Mesothelial cell of epicardium (in vitro differentiated cells): ENCODE measurements around the gene ADH5. TPM values are rescaled to one million over a fixed set of nuclear protein-coding genes. Genes with fewer than 3 reads are reported as not detected.
"Not testable (repeated sequence)": the region's sequence is repeated elsewhere in the genome, so short reads cannot be mapped to it uniquely, and the experiment has no call there.

Experiments
- DNase-seq, 2 experiments: peaks; one replicate each; pipeline ENCODE4 v3.0.0; 2021; ENCODE audit warnings: low spot score in 2 of 2; ENCODE audit not compliant: unreplicated experiment in 2 of 2
- H3K27ac Mint-ChIP-seq: 2 replicates; pipeline ENCODE4 v1.8.0; 2021; ENCODE audit warnings: mixed read lengths
- H3K27me3 Mint-ChIP-seq: 2 replicates; pipeline ENCODE4 v1.8.0; 2021; ENCODE audit warnings: low read depth, mixed read lengths
- H3K36me3 Mint-ChIP-seq: 2 replicates; pipeline ENCODE4 v1.8.0; 2021; ENCODE audit warnings: mixed read lengths
- H3K4me1 Mint-ChIP-seq: 2 replicates; pipeline ENCODE4 v1.8.0; 2021; ENCODE audit warnings: mixed read lengths
- H3K4me3 Mint-ChIP-seq: 2 replicates; pipeline ENCODE4 v1.8.0; 2021; ENCODE audit warnings: mild to moderate bottlenecking, moderate library complexity, mixed read lengths
- H3K9me3 Mint-ChIP-seq: 2 replicates; pipeline ENCODE4 v1.8.0; 2021; ENCODE audit warnings: mixed read lengths
- CTCF ChIP-seq: fragments of 200-600 bp; sonication (generic); IDR thresholded peaks from one replicate; pipeline ENCODE4 v1.5.0; 2021; ENCODE audit warnings: antibody characterized with exemption; ENCODE audit not compliant: unreplicated experiment
- total RNA-seq: library from RNA; stranded (reverse); gene quantifications from 3 replicates; pipeline ENCODE4 v1.2.1, GENCODE V29; 2021

The ADH5 gene
- total RNA-seq, 1 donor from 2014 or later = 125 TPM

DNA sequence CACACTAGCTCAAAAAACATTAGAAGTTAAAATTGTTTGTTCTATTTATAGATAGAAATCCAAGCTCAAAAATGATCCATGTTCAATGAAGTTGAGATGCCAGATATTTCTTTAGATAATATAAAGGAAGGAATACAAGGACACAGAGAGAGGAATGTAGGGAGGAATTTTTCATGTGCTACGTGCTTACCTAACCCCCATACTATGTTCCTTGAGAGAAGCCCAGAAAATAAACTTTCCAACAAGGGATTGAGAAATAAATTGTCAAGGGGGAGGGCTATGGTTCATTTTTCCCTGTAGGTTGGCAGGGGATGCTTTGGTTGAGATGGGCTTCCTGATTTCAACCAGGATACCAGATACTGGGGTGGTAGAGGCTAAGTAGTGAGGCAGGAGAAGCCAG, 15.6 kb upstream of the ADH5 start:
- Mint-ChIP-seq H3K9me3 (peaks cover 5% of the 10 kb centered on the region), H3K4me1 (peaks cover 9% of the 10 kb centered on the region), H3K4me3 (no peak overlapping the region), H3K27me3 (no peaks in the 10 kb centered on the region), H3K36me3 (peaks cover 8% of the 10 kb centered on the region), H3K27ac (no peak overlapping the region)
- DNase-seq = no peak
- no peak for TF ChIP-seq CTCF

GRCh38 chr4:99103166-99103565, 14.6 kb upstream of the ADH5 start:
- H3K4me1 Mint-ChIP-seq = peaks cover 9% of the 10 kb centered on the region
- H3K9me3 Mint-ChIP-seq = peaks cover 4% of the 10 kb centered on the region
- H3K4me3 Mint-ChIP-seq = no peak overlapping the region
- TF ChIP-seq CTCF = no peak
- no peak for DNase-seq
- no peak overlapping the region for H3K27ac Mint-ChIP-seq
- peaks cover 5% of the 10 kb centered on the region for H3K36me3 Mint-ChIP-seq
- H3K27me3 Mint-ChIP-seq = no peaks in the 10 kb centered on the region

DNA sequence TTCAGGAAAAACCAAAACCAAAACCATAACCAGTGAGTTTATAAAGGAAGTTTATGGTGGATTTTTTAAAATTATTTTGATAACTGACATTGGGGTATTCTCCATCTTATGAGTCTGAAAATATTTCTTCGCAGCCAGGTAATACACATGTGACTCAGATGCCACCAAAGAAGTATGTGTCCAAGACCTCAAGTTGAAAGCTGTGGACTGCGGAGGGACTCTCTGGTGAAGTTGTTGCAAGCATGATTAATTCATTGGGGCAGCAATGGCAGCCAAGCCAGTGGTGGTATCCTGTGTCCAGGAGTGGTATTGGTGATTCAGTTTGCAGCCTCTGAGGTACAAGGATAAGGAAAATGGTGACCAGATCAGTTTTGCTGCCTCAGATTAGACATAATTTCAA, 14.0 kb upstream of the ADH5 start:
- H3K4me3 Mint-ChIP-seq = no peak overlapping the region
- no peak overlapping the region for H3K27ac Mint-ChIP-seq
- TF ChIP-seq CTCF = no peak
- H3K4me1 Mint-ChIP-seq = peaks cover 9% of the 10 kb centered on the region
- H3K36me3 Mint-ChIP-seq = peaks cover 5% of the 10 kb centered on the region
- peaks cover 4% of the 10 kb centered on the region for H3K9me3 Mint-ChIP-seq
- no peaks in the 10 kb centered on the region for H3K27me3 Mint-ChIP-seq
- DNase-seq = no peak

DNA sequence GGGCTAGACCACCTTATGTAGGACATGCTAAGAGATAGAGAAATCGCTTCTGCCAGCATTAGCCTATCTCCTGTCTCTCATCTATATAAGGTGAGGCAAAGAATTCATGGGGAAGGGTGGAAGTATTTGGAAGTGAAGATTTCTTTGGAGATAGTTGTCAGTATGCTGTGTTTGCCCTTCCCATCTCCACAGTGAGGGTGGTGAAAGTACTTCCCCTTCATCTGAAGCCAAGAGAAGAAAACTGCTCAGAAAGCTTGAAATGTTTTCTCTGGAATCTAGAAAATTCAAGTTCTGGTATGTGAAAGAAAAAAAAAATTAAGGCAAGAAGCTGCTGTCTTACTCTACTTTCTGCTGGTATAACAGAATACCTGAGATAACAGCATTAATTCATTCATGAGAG, 12.3 kb upstream of the ADH5 start:
- H3K27ac Mint-ChIP-seq = peak overlapping the region; percentile 47
- H3K4me3 Mint-ChIP-seq = no peak overlapping the region
- peaks cover 9% of the 10 kb centered on the region for H3K36me3 Mint-ChIP-seq
- DNase-seq = no peak
- peaks cover 9% of the 10 kb centered on the region for H3K4me1 Mint-ChIP-seq
- peaks cover 14% of the 10 kb centered on the region for H3K9me3 Mint-ChIP-seq
- no peaks in the 10 kb centered on the region for H3K27me3 Mint-ChIP-seq
- TF ChIP-seq CTCF = no peak

- not testable (repeated sequence) for H3K27me3 Mint-ChIP-seq, H3K36me3 Mint-ChIP-seq, DNase-seq, H3K4me1 Mint-ChIP-seq, H3K4me3 Mint-ChIP-seq
- Mint-ChIP-seq H3K9me3 (peaks cover 14% of the 10 kb centered on the region), H3K27ac (peak overlapping the region; percentile 21)
These were observed 11.2 kb upstream of the ADH5 start for GRCh38 chr4:99099814-99100213.

DNA sequence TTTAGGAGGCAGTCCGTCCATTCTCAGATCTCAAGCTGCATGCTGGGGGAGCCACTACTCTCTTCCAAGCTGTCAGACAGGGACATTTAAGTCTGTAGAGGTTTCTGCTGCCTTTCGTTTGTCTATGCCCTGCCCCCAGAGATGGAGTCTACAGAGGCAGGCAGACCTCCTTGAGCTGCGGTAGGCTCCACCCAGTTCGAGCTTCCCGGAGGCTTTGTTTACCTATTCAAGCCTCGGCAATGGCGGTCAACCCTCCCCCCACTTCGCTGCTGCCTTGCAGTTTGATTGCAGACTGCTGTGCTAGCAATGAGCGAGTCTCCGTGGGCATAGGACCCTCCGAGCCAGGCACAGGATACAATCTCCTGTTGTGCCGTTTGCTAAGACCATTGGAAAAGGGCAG, 10.7 kb upstream of the ADH5 start:
- Mint-ChIP-seq H3K27ac (no peak overlapping the region), H3K9me3 (peaks cover 14% of the 10 kb centered on the region), H3K36me3 (peaks cover 9% of the 10 kb centered on the region), H3K4me3 (no peak overlapping the region), H3K27me3 (no peaks in the 10 kb centered on the region), H3K4me1 (peaks cover 9% of the 10 kb centered on the region)
- TF ChIP-seq CTCF = no peak
- DNase-seq = no peak

DNA sequence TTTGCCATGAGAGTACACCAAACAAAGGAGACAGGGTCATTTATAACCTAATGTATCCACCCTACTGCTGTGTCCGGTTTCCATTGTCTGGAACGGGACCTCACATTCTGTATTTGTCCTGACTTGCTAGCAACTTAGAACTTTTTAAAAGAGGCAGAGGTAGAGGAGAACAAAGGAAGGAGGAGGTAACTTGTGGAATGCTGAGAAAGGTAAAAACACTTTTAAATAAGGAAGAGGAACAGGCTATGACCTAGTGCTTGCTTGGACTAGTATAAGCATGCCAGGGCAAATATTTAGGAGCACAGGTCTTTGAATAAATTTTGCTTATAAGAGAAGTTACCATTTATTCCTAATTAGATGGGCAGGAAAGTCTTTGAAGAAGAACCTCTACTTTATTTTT, 3.3 kb upstream of the ADH5 start:
- DNase-seq, H3K4me3 Mint-ChIP-seq, H3K27me3 Mint-ChIP-seq, H3K36me3 Mint-ChIP-seq: not testable (repeated sequence)
- H3K9me3 Mint-ChIP-seq = peaks cover 17% of the 10 kb centered on the region
- peaks cover 36% of the 10 kb centered on the region for H3K4me1 Mint-ChIP-seq
- H3K27ac Mint-ChIP-seq = peak overlapping the region; percentile 27
